ENCODE results near the gene WDR74. TPM values are rescaled to one million over a fixed set of nuclear protein-coding genes. Genes with fewer than 3 reads are reported as not detected.

The WDR74 gene
- total and polyA plus RNA-seq, 8 donors = 18.4 to 59.5 (median 30.7) TPM

GRCh38 chr11:62796281-62796680, 43.1 kb downstream of the WDR74 start:
- WGBS, 2 donors = 82 to 84% methylated on average over 7 of the region's 7 CpGs
- no peak for TF ChIP-seq CTCF (IDR thresholded peaks at IDR 0.05)
- ATAC-seq = no peak

GRCh38 chr11:62794201-62794775, 45.1 kb downstream of the WDR74 start:
- TF ChIP-seq CTCF (IDR thresholded peaks at IDR 0.05) = no peak
- no peaks in the 10 kb centered on the region for H3K27me3 ChIP-seq
- intact Hi-C loops (cut with DNase I) = no loop called here
- DNase-seq (peak in 1 of 6 donors; percentile 10), ATAC-seq (no peak), FAIRE-seq (no peak)
- 89 to 90% methylated on average over 8 of the region's 8 CpGs for WGBS, 2 donors
- peaks cover 7 to 13% (median 12%) of the 10 kb centered on the region in 3 donors for H3K4me1 ChIP-seq
- no peak overlapping the region for H3K4me3 ChIP-seq
- H3K9me3 ChIP-seq = no peaks in the 10 kb centered on the region
- H3K27ac ChIP-seq = no peak overlapping the region
- H3K36me3 ChIP-seq = peaks cover 0 to 53% (median 30%) of the 10 kb centered on the region in 3 donors

More at GRCh38 chr11:62796281-62796680, 43.1 kb downstream of the WDR74 start:
- no peaks in the 10 kb centered on the region for H3K9me3 ChIP-seq
- H3K36me3 ChIP-seq = peaks cover 10 to 73% (median 45%) of the 10 kb centered on the region in 3 donors
- H3K4me3 ChIP-seq = no peak overlapping the region
- no peaks in the 10 kb centered on the region for H3K27me3 ChIP-seq
- H3K27ac ChIP-seq = no peak overlapping the region
- H3K4me1 ChIP-seq = peaks cover 3 to 7% (median 6%) of the 10 kb centered on the region in 3 donors
- FAIRE-seq (no peak), DNase-seq (peak in 1 of 6 donors; percentile 12)
- intact Hi-C loops (cut with DNase I) = no loop called here

- Histone ChIP-seq H3K36me3 (peaks cover 0 to 32% (median 30%) of the 10 kb centered on the region in 3 donors), H3K27ac (peak overlapping the region in 3 of 4 donors; percentile 71 to 79 (median 72)), H3K4me3 (peak overlapping the region in 3 of 4 donors; percentile 85 to 96 (median 90)), H3K9me3 (no peaks in the 10 kb centered on the region), H3K27me3 (no peaks in the 10 kb centered on the region), H3K4me1 (peaks cover 7 to 23% (median 19%) of the 10 kb centered on the region in 3 donors)
- FAIRE-seq = no peak
- no peak for TF ChIP-seq CTCF (IDR thresholded peaks at IDR 0.05)
- 23 to 26% methylated on average over 11 of the region's 11 CpGs for WGBS, 2 donors
- peak in 3 of 4 donors; percentile 0 to 4 (median 1) for ATAC-seq
- peak in 1 of 6 donors; percentile 56 for DNase-seq
- intact Hi-C loops (cut with DNase I) = no loop called here
Measured at GRCh38 chr11:62792202-62792575, 47.2 kb downstream of the WDR74 start.

GRCh38 chr11:62791501-62792201, 47.7 kb downstream of the WDR74 start, which contains the start of gene TMEM223:
Gene TMEM223, minus strand, starts transcription at chr11:62792006. Its CDS starts 12 bp downstream, at chr11:62791994.
- 0 to 1% methylated on average over 53 to 58 of the region's 58 CpGs for whole genome bisulfite sequencing, 2 donors
- intact Hi-C loops (cut with DNase I) = no loop called here
- Histone ChIP-seq H3K27ac (peak within 1 kb of the TSS; percentile 71 to 79 (median 73)), H3K36me3 (peaks cover 0 to 27% (median 24%) of the 10 kb centered on the region in 3 donors), H3K4me1 (peaks cover 7 to 23% (median 19%) of the 10 kb centered on the region in 3 donors), H3K9me3 (no peaks in the 10 kb centered on the region), H3K27me3 (no peaks in the 10 kb centered on the region), H3K4me3 (peak within 1 kb of the TSS; percentile 85 to 98 (median 93))
- peak in 1 of 4 donors; percentile 10 for TF ChIP-seq CTCF (IDR thresholded peaks at IDR 0.05)
- DNase-seq = peak; percentile 82 to 94 (median 86)
- FAIRE-seq = no peak
- peak; percentile 75 to 92 (median 84) for ATAC-seq

All from pancreas (tissue), 10 donors.